DOHH2 (cell line): ENCODE data around the gene LRRC8D.

Experiments used
- H3F3A ChIP-seq: fragments of 200-600 bp; sonication (generic), shearing (Covaris generic); 2 replicates; pipeline ENCODE4 v1.6.0; 2016; ENCODE audit warnings: antibody characterized with exemption, mild to moderate bottlenecking; ENCODE audit not compliant: control insufficient read depth, insufficient read depth
- H3K27ac ChIP-seq: fragments of 200-600 bp; sonication (generic); 2 replicates; pipeline ENCODE4 v1.5.1; 2014; ENCODE audit warnings: low read depth, mild to moderate bottlenecking, low read length, moderate library complexity
- H3K27me3 ChIP-seq: fragments of 200-600 bp; sonication (generic); 2 replicates; pipeline ENCODE4 v1.6.1; 2014; ENCODE audit warnings: mild to moderate bottlenecking, low read length, mixed read lengths; ENCODE audit not compliant: control insufficient read depth
- H3K36me3 ChIP-seq: fragments of 200-600 bp; sonication (generic); 2 replicates; pipeline ENCODE4 v1.6.1; 2014; ENCODE audit warnings: mild to moderate bottlenecking, low read length, moderate library complexity, mixed read lengths; ENCODE audit not compliant: control insufficient read depth
- H3K4me1 ChIP-seq: fragments of 200-600 bp; sonication (generic); 2 replicates; pipeline ENCODE4 v1.6.1; 2014; ENCODE audit warnings: mild to moderate bottlenecking, low read length, mixed read lengths; ENCODE audit not compliant: control insufficient read depth
- H3K4me2 ChIP-seq: fragments of 200-600 bp; sonication (generic); 2 replicates; pipeline ENCODE4 v1.6.0; 2014; ENCODE audit warnings: mild to moderate bottlenecking, low read length, moderate library complexity
- H3K4me3 ChIP-seq: fragments of 200-600 bp; sonication (generic); 2 replicates; pipeline ENCODE4 v1.5.1; 2014; ENCODE audit warnings: mild to moderate bottlenecking, low read length, mixed read lengths
- H3K79me2 ChIP-seq: fragments of 200-600 bp; sonication (generic); 2 replicates; pipeline ENCODE4 v1.6.1; 2014; ENCODE audit warnings: mild to moderate bottlenecking, low read length, mixed read lengths; ENCODE audit not compliant: control insufficient read depth
- H3K9me2 ChIP-seq: fragments of 200-600 bp; sonication (generic); replicated peaks from 2 replicates; pipeline ENCODE4 v1.6.1; 2014; ENCODE audit warnings: mild to moderate bottlenecking, low read length, mixed read lengths; ENCODE audit not compliant: control insufficient read depth
- H3K9me3 ChIP-seq: fragments of 200-600 bp; sonication (generic); 2 replicates; pipeline ENCODE4 v1.6.1; 2014; ENCODE audit warnings: antibody characterized with exemption, low read length, mixed read lengths; ENCODE audit not compliant: control insufficient read depth, insufficient read depth
- H4K20me1 ChIP-seq: fragments of 200-600 bp; sonication (generic); 2 replicates; pipeline ENCODE4 v1.6.0; 2014; ENCODE audit warnings: low read depth, mild to moderate bottlenecking, antibody characterized with exemption, low read length, moderate library complexity; ENCODE audit not compliant: control insufficient read depth, insufficient read depth
- EZH2phosphoT487 ChIP-seq: fragments of 200-600 bp; sonication (generic); IDR thresholded peaks from 2 replicates; pipeline ENCODE4 v1.6.1; 2017; ENCODE audit warnings: borderline replicate concordance, mild to moderate bottlenecking, antibody characterized with exemption, low read length, moderate library complexity, mixed read lengths
- TF ChIP-seq, protein P1 (sequence below): fragments of 200-600 bp; sonication (generic); IDR thresholded peaks from one replicate; pipeline ENCODE4 v1.5.1; 2014; ENCODE audit warnings: antibody characterized with exemption, mild to moderate bottlenecking, low read depth, low read length; ENCODE audit not compliant: poor library complexity, severe bottlenecking

The LRRC8D gene

DNA sequence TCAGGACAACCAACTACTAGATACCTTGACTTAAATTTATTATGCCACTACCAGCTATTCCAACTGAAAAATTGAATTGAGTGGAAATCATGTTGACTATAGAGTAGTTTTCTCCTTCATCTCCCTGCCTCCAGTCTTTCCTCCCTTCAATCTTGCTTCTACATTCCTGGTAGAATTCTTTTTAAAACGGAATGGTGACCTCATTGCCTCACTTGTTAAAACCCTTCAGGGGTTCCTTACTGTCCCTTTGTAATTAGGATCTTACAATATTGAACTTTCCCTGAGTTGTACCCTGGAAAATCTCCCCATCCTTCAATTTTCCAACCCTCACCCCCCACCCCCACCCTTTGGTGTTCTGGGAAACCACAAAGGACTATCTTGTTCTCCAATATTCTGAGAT is 91.2 kb downstream of the LRRC8D start:
- Histone ChIP-seq H4K20me1 (no peaks in the 10 kb centered on the region), H3K36me3 (no peaks in the 10 kb centered on the region), H3K79me2 (peaks cover 7% of the 10 kb centered on the region; the same call in 1 of the 2 replicates), H3F3A (no peaks in the 10 kb centered on the region), H3K27ac (no peak overlapping the region), H3K4me2 (no peak overlapping the region), H3K4me1 (peaks cover 29% of the 10 kb centered on the region), H3K27me3 (no peaks in the 10 kb centered on the region), H3K4me3 (no peak overlapping the region), H3K9me2 (no peaks in the 10 kb centered on the region), H3K9me3 (no peaks in the 10 kb centered on the region)
- no peak for TF ChIP-seq EZH2phosphoT487
- TF ChIP-seq, protein P1, sequence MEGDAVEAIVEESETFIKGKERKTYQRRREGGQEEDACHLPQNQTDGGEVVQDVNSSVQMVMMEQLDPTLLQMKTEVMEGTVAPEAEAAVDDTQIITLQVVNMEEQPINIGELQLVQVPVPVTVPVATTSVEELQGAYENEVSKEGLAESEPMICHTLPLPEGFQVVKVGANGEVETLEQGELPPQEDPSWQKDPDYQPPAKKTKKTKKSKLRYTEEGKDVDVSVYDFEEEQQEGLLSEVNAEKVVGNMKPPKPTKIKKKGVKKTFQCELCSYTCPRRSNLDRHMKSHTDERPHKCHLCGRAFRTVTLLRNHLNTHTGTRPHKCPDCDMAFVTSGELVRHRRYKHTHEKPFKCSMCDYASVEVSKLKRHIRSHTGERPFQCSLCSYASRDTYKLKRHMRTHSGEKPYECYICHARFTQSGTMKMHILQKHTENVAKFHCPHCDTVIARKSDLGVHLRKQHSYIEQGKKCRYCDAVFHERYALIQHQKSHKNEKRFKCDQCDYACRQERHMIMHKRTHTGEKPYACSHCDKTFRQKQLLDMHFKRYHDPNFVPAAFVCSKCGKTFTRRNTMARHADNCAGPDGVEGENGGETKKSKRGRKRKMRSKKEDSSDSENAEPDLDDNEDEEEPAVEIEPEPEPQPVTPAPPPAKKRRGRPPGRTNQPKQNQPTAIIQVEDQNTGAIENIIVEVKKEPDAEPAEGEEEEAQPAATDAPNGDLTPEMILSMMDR = no peak

DNA sequence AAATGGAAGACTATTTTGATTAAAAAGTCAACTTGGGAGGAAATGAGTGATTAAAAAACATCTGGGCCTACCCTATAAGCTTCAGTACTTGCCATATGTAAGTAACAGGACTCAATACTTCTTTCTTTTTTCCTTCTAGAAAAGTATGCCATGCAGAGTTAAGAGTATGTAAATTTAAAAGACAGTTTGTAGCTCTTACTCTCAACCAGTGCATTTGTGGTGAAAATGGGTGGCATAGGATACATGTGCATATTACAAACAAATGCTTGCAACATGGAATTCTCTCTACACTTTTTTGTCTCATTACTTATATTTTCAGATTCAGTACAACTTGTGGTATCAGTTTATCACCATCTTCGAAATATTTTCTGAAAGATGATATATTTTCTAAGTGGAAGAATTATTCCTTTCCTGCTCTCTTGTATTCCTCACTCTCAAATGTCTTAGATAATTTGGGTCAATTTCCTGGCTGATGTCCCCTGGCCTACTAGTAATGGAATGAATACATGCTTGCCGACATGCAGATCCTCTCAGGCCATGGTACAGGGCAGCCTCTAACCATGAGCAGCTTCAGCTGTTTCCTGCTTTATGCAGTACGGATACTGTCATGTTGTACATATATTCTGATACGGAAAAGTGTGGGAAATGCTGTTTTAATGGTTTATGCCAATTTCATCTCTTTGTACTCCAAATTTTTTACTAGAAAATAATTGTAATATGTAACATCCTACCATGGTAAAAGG is 92.7 kb downstream of the LRRC8D start:
- no peaks in the 10 kb centered on the region for H3K9me2 ChIP-seq
- no peak overlapping the region for H3K27ac ChIP-seq
- peaks cover 15% of the 10 kb centered on the region for H3K4me1 ChIP-seq
- no peak overlapping the region for H3K4me3 ChIP-seq
- H3K36me3 ChIP-seq = no peaks in the 10 kb centered on the region
- peaks cover 7% of the 10 kb centered on the region; the same call in 1 of the 2 replicates for H3K79me2 ChIP-seq
- no peaks in the 10 kb centered on the region for H3K27me3 ChIP-seq
- H3K4me2 ChIP-seq = no peak overlapping the region
- no peaks in the 10 kb centered on the region for H4K20me1 ChIP-seq
- H3F3A ChIP-seq = no peaks in the 10 kb centered on the region
- TF ChIP-seq EZH2phosphoT487 = no peak
- TF ChIP-seq, protein P1 = no peak
- no peaks in the 10 kb centered on the region for H3K9me3 ChIP-seq

- no peaks in the 10 kb centered on the region for H3K9me2 ChIP-seq
- peaks cover 7% of the 10 kb centered on the region for H3K4me1 ChIP-seq
- no peak overlapping the region for H3K4me3 ChIP-seq
- no peaks in the 10 kb centered on the region for H3K27me3 ChIP-seq
- no peaks in the 10 kb centered on the region for H3K79me2 ChIP-seq
- no peaks in the 10 kb centered on the region for H3K36me3 ChIP-seq
- no peak overlapping the region for H3K27ac ChIP-seq
- H3F3A ChIP-seq = no peaks in the 10 kb centered on the region
- H3K4me2 ChIP-seq = no peak overlapping the region
- TF ChIP-seq, protein P1 = no peak
- no peak for TF ChIP-seq EZH2phosphoT487
- H4K20me1 ChIP-seq = no peaks in the 10 kb centered on the region
- H3K9me3 ChIP-seq = no peaks in the 10 kb centered on the region
These were observed 96.5 kb downstream of the LRRC8D start for GRCh38 chr1:89917353-89917752.
